HepG2 (cell line): ENCODE results near the gene CAMSAP3. TPM values are rescaled to one million over a fixed set of nuclear protein-coding genes. Genes with fewer than 3 reads are reported as not detected.

Experiments
- ATAC-seq: fragments of 200-7000 bp; cut with Tn5 transposase; 3 replicates; pipeline ENCODE4 v1.9.1; 2020; ENCODE audit warnings: mild to moderate bottlenecking, moderate library complexity
- BruUV-seq: library from RNA; stranded (reverse); fragments of 400-500 nt; replicated peaks from 2 replicates; lab custom pipeline; 2021; lab: Mats Ljungman, UMichigan
- CTCF ChIA-PET: fragments of 300-600 bp; formaldehyde crosslinking; extraction: SDS; loops from one replicate; lab custom pipeline; 2021; ENCODE audit warnings: low total read pairs, inconsistent platforms, low intra/inter-chr PET ratio; lab: Yijun Ruan, JAX
- POLR2A ChIA-PET: fragments of 350-600 bp; sonication (Branson Sonifier 250); formaldehyde crosslinking; loops from one replicate; lab custom pipeline; 2020; ENCODE audit warnings: antibody characterized with exemption, inconsistent platforms; lab: Yijun Ruan, JAX
- DNase-seq: peaks from one replicate; pipeline ENCODE4 v3.0.0-alpha.2; 2015; ENCODE audit warnings: low spot score
- FAIRE-seq: peaks from 3 replicates; lab custom pipeline; 2011; peaks lifted over from hg19 to GRCh38; lab: Jason Lieb, UNC
- H2AFZ ChIP-seq: one replicate; pipeline ENCODE4 v1.6.1; 2011; ENCODE audit warnings: low read length, inconsistent platforms
- H3K27ac ChIP-seq: fragments of 300-600 bp; 3 replicates; pipeline ENCODE4 v1.8.0; 2011; ENCODE audit warnings: mixed run types, mild to moderate bottlenecking, mixed read lengths, low read length, inconsistent platforms; ENCODE audit not compliant: insufficient read depth; ENCODE audit errors: extremely low read length
- H3K27me3 ChIP-seq, 2 experiments: fragments of 200-600 bp in 1 of 2; 2 replicates in 1 of 2; 3 replicates in 1 of 2; pipeline versions ENCODE4 v1.6.0 to v1.8.0; 2011; ENCODE audit warnings: low read length in 2 of 2, mild to moderate bottlenecking in 2 of 2, moderate library complexity in 2 of 2, inconsistent platforms in 1 of 2; ENCODE audit not compliant: insufficient read depth in 2 of 2, control insufficient read depth in 1 of 2
- H3K36me3 ChIP-seq, 2 experiments: fragments of 200-600 bp in 1 of 2; replicated peaks in 1 of 2; 2 replicates in 1 of 2; 3 replicates in 1 of 2; pipeline versions ENCODE4 v1.5.1 to v1.8.0; 2011; ENCODE audit warnings: low read length in 2 of 2, inconsistent platforms in 1 of 2; ENCODE audit not compliant: insufficient read depth in 2 of 2, control insufficient read depth in 1 of 2
- H3K4me1 ChIP-seq: 2 replicates; pipeline ENCODE4 v1.5.1; 2012; ENCODE audit warnings: low read length, inconsistent platforms; ENCODE audit not compliant: insufficient read depth
- H3K4me2 ChIP-seq: 2 replicates; pipeline ENCODE4 v1.6.0; 2011; ENCODE audit warnings: low read depth, low read length, inconsistent platforms
- H3K4me3 ChIP-seq, 3 experiments: fragments of 200-600 bp in 1 of 3; sonication (generic), shearing (Covaris generic) in 1 of 3; replicated peaks in 1 of 3; 2 replicates each; pipeline ENCODE4 v1.5.1; 2011 to 2016; ENCODE audit warnings: low read length in 3 of 3, inconsistent platforms in 2 of 3, low read depth in 2 of 3, mild to moderate bottlenecking in 2 of 3, control low read depth in 1 of 3, mixed read lengths in 1 of 3; ENCODE audit not compliant: insufficient read depth in 1 of 3
- H3K79me2 ChIP-seq: one replicate; pipeline ENCODE4 v1.6.1; 2011; ENCODE audit warnings: low read length, inconsistent platforms; ENCODE audit not compliant: insufficient read depth
- H3K9ac ChIP-seq: 2 replicates; pipeline ENCODE4 v1.6.0; 2011; ENCODE audit warnings: mild to moderate bottlenecking, low read depth, low read length, inconsistent platforms; ENCODE audit not compliant: insufficient read depth
- H3K9me3 ChIP-seq: 2 replicates; pipeline ENCODE4 v1.5.1; 2012; ENCODE audit warnings: mild to moderate bottlenecking, low read length
- H4K20me1 ChIP-seq: 2 replicates; pipeline ENCODE4 v1.6.0; 2011; ENCODE audit warnings: inconsistent platforms, mild to moderate bottlenecking, low read length, moderate library complexity; ENCODE audit not compliant: insufficient read depth
- MTF2 ChIP-seq: sonication (generic); formaldehyde crosslinking; IDR thresholded peaks from 2 replicates; pipeline ENCODE4 v1.5.0; 2020; ENCODE audit warnings: missing genetic modification reagents, borderline replicate concordance
- MYNN ChIP-seq: sonication (generic); formaldehyde crosslinking; IDR thresholded peaks from 2 replicates; pipeline ENCODE4 v1.4.0; 2020; ENCODE audit warnings: mild to moderate bottlenecking, low read depth, missing genetic modification reagents
- SIN3A ChIP-seq: IDR thresholded peaks from 2 replicates; pipeline ENCODE4 v1.6.1; 2011; ENCODE audit warnings: low read depth, mild to moderate bottlenecking, control low read depth, low read length, borderline replicate concordance
- ZMYM2 ChIP-seq: sonication (generic); formaldehyde crosslinking; IDR thresholded peaks from 2 replicates; pipeline ENCODE4 v1.8.0; 2022; ENCODE audit warnings: mild to moderate bottlenecking, missing genetic modification reagents
- ZMYM3 ChIP-seq: sonication (generic); formaldehyde crosslinking; IDR thresholded peaks from 2 replicates; pipeline ENCODE4 v1.5.1; 2020; ENCODE audit warnings: mild to moderate bottlenecking, missing genetic modification reagents
- WGBS: methylation state at CpG from one replicate; pipeline ENCODE4 v1.1.6; 2017; ENCODE audit warnings: low lambda C conversion rate; 5-methylcytosine and 5-hydroxymethylcytosine counted together
- in situ Hi-C: cut with HindIII; loops from 2 replicates; pipeline ENCODE4 v1.10.0; 2017; ENCODE audit warnings: low pct_unique_long_range_greater_than_20kb; ENCODE audit not compliant: extremely low pct_ligation_motif_present
- intact Hi-C: fragments of 100-400 bp; cut with micrococcal nuclease; formaldehyde crosslinking; loops from one replicate; pipeline ENCODE4 v1.10.0; 2022; ENCODE audit not compliant: unreplicated experiment
- polyA plus RNA-seq, 8 experiments: library from polyadenylated mRNA; depleted of rRNA in 3 of 8; stranded (reverse) in 7 of 8; unstranded in 1 of 8; fragments of >200 nt; fragmentation: Illumina TruSeq in 4 of 8; extraction: Trizol in 4 of 8; gene quantifications; 2 replicates each; pipeline versions ENCODE4 v1.2.1 to v1.2.3, GENCODE V29; 2011 to 2016; ENCODE audit warnings: low read depth in 4 of 8, missing spikeins in 1 of 8, mixed read lengths in 1 of 8; ENCODE audit not compliant: insufficient read depth in 1 of 8
- total RNA-seq, 5 experiments: library from RNA; depleted of rRNA; stranded (reverse); fragments of >200 nt; fragmentation: Illumina TruSeq; extraction: Trizol; gene quantifications; 2 replicates each; pipeline ENCODE4 v1.2.3, GENCODE V29; 2016; ENCODE audit warnings: low read depth in 1 of 5
- TF ChIP-seq, protein P1 (sequence below): sonication (generic); formaldehyde crosslinking; IDR thresholded peaks from 2 replicates; pipeline ENCODE4 v1.5.0; 2020; ENCODE audit warnings: mild to moderate bottlenecking, missing genetic modification reagents
- TF ChIP-seq, protein P2 (sequence below): sonication (generic); formaldehyde crosslinking; IDR thresholded peaks from 2 replicates; pipeline ENCODE4 v1.5.0; 2020; ENCODE audit warnings: mild to moderate bottlenecking, missing genetic modification reagents
- TF ChIP-seq, protein P3 (sequence below): sonication (generic); formaldehyde crosslinking; IDR thresholded peaks from 2 replicates; pipeline ENCODE4 v1.4.0; 2020; ENCODE audit warnings: missing genetic modification reagents, mild to moderate bottlenecking, borderline replicate concordance
- TF ChIP-seq, protein P4 (sequence below): sonication (generic); formaldehyde crosslinking; IDR thresholded peaks from 2 replicates; pipeline ENCODE4 v1.4.0; 2020; ENCODE audit warnings: missing genetic modification reagents

The CAMSAP3 gene
- total and polyA plus RNA-seq, 2 of the 13 experiments (the other 11 are each of a cell fraction or from before 2014, with no cell fraction given), result 10.8 to 11.8 TPM

DNA sequence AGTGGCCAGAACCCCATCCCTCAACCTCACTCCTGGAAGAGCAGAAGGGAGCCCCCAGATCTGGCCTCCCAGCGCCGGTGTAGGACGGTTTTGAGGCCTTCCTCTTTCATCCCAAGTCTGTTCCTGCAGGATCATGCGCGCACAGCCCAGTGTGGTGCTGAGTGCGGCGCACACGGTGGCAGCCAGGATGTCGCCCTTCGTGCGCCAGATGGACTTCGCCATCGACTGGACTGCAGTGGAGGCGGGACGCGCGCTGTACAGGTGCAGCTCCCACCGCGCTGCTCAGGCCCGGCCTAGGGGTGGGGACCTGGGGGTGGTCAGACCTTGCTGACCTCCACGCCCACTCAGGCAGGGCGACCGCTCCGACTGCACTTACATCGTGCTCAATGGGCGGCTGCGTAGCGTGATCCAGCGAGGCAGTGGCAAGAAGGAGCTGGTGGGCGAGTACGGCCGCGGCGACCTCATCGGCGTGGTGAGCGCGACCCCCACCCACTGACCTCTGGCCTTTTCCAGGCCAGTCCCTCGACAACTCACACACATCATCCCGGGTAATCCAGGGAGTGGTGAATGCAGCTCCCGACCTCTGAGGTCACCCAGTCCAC is 45.4 kb upstream of the CAMSAP3 start:
- H3K9ac ChIP-seq, result no peak overlapping the region
- in situ Hi-C loops (no loop called here), intact Hi-C loops (no loop called here)
- ATAC-seq (no peak), FAIRE-seq (no peak), DNase-seq (no peak)
- H3K79me2 ChIP-seq, result no peaks in the 10 kb centered on the region
- no peak overlapping the region for H3K27ac ChIP-seq
- no TSS peak for BruUV-seq
- no peak overlapping the region for H3K4me2 ChIP-seq
- WGBS, result 92% methylated on average over 23 of the region's 41 CpGs
- H2AFZ ChIP-seq, result no peak overlapping the region
- ChIA-PET POLR2A (no interaction called here), CTCF (no interaction called here)
- H4K20me1 ChIP-seq, result no peaks in the 10 kb centered on the region
- H3K9me3 ChIP-seq, result no peaks in the 10 kb centered on the region
- TF ChIP-seq MYNN (CRISPR knock-in tag), result no peak
- TF ChIP-seq MTF2, result no peak
- TF ChIP-seq, protein P1, sequence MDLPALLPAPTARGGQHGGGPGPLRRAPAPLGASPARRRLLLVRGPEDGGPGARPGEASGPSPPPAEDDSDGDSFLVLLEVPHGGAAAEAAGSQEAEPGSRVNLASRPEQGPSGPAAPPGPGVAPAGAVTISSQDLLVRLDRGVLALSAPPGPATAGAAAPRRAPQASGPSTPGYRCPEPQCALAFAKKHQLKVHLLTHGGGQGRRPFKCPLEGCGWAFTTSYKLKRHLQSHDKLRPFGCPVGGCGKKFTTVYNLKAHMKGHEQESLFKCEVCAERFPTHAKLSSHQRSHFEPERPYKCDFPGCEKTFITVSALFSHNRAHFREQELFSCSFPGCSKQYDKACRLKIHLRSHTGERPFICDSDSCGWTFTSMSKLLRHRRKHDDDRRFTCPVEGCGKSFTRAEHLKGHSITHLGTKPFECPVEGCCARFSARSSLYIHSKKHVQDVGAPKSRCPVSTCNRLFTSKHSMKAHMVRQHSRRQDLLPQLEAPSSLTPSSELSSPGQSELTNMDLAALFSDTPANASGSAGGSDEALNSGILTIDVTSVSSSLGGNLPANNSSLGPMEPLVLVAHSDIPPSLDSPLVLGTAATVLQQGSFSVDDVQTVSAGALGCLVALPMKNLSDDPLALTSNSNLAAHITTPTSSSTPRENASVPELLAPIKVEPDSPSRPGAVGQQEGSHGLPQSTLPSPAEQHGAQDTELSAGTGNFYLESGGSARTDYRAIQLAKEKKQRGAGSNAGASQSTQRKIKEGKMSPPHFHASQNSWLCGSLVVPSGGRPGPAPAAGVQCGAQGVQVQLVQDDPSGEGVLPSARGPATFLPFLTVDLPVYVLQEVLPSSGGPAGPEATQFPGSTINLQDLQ (CRISPR knock-in tag), result no peak
- TF ChIP-seq SIN3A, result no peak
- TF ChIP-seq, protein P2, sequence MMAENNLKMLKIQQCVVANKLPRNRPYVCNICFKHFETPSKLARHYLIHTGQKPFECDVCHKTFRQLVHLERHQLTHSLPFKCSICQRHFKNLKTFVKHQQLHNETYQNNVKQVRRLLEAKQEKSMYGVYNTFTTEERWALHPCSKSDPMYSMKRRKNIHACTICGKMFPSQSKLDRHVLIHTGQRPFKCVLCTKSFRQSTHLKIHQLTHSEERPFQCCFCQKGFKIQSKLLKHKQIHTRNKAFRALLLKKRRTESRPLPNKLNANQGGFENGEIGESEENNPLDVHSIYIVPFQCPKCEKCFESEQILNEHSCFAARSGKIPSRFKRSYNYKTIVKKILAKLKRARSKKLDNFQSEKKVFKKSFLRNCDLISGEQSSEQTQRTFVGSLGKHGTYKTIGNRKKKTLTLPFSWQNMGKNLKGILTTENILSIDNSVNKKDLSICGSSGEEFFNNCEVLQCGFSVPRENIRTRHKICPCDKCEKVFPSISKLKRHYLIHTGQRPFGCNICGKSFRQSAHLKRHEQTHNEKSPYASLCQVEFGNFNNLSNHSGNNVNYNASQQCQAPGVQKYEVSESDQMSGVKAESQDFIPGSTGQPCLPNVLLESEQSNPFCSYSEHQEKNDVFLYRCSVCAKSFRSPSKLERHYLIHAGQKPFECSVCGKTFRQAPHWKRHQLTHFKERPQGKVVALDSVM (CRISPR knock-in tag), result no peak
- TF ChIP-seq, protein P3, sequence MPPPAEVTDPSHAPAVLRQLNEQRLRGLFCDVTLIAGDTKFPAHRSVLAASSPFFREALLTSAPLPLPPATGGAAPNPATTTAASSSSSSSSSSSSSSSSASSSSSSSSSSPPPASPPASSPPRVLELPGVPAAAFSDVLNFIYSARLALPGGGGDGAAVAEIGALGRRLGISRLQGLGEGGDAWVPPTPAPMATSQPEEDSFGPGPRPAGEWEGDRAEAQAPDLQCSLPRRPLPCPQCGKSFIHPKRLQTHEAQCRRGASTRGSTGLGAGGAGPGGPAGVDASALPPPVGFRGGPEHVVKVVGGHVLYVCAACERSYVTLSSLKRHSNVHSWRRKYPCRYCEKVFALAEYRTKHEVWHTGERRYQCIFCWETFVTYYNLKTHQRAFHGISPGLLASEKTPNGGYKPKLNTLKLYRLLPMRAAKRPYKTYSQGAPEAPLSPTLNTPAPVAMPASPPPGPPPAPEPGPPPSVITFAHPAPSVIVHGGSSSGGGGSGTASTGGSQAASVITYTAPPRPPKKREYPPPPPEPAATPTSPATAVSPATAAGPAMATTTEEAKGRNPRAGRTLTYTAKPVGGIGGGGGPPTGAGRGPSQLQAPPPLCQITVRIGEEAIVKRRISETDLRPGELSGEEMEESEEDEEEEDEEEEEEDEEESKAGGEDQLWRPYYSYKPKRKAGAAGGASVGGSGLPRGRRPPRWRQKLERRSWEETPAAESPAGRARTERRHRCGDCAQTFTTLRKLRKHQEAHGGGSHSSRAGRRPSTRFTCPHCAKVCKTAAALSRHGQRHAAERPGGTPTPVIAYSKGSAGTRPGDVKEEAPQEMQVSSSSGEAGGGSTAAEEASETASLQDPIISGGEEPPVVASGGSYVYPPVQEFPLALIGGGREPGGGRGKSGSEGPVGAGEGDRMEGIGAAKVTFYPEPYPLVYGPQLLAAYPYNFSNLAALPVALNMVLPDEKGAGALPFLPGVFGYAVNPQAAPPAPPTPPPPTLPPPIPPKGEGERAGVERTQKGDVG (CRISPR knock-in tag), result no peak
- no peak for TF ChIP-seq ZMYM2
- no peak for TF ChIP-seq ZMYM3 (CRISPR knock-in tag)
- TF ChIP-seq, protein P4, sequence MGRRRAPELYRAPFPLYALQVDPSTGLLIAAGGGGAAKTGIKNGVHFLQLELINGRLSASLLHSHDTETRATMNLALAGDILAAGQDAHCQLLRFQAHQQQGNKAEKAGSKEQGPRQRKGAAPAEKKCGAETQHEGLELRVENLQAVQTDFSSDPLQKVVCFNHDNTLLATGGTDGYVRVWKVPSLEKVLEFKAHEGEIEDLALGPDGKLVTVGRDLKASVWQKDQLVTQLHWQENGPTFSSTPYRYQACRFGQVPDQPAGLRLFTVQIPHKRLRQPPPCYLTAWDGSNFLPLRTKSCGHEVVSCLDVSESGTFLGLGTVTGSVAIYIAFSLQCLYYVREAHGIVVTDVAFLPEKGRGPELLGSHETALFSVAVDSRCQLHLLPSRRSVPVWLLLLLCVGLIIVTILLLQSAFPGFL (CRISPR knock-in tag), result no peak
- no peaks in the 10 kb centered on the region for H3K4me1 ChIP-seq
- H3K27me3 ChIP-seq, result no peaks in the 10 kb centered on the region
- H3K36me3 ChIP-seq, result no peaks in the 10 kb centered on the region; a peak in 1 of 5 replicates
- no peak overlapping the region for H3K4me3 ChIP-seq
